ENCODE measurements around the gene CDH10. TPM values are rescaled to one million over a fixed set of nuclear protein-coding genes. Genes with fewer than 3 reads are reported as not detected.

Gene CDH10
- total RNA-seq: 1.9 and 3.9 TPM in 2 replicates

GRCh38 chr5:24644761-24645160 is at the start of gene CDH10:
Gene CDH10 (minus strand): TSS chr5:24644978. CDS start chr5:24593490, 51,488 bp downstream.

Measured in regular cardiac myocyte (primary cell).